Measurements from ENCODE around the gene CLCA2.

The CLCA2 gene

DNA sequence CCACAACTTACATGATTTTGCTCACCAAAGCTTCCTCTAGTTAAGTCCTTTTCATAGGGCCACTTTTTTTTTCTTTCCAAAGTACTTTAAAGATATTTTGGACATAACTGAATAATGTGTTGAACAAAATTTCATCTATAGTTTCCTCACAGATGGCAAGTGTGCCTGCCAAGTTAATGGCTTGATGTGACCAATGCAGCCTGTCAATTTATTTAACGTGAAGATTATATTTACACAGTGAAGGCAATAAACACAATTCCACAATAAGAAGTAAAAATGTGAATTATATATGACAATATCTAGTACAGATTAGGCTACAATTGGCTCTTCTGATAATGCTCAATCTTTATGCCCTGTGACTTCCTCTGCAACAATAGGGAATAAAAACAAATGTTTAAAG lies 18.0 kb downstream of the CLCA2 start:
- no peak overlapping the region for H3K4me3 ChIP-seq (ENCODE audit: low read depth, low read length)
- TF ChIP-seq, protein P1, sequence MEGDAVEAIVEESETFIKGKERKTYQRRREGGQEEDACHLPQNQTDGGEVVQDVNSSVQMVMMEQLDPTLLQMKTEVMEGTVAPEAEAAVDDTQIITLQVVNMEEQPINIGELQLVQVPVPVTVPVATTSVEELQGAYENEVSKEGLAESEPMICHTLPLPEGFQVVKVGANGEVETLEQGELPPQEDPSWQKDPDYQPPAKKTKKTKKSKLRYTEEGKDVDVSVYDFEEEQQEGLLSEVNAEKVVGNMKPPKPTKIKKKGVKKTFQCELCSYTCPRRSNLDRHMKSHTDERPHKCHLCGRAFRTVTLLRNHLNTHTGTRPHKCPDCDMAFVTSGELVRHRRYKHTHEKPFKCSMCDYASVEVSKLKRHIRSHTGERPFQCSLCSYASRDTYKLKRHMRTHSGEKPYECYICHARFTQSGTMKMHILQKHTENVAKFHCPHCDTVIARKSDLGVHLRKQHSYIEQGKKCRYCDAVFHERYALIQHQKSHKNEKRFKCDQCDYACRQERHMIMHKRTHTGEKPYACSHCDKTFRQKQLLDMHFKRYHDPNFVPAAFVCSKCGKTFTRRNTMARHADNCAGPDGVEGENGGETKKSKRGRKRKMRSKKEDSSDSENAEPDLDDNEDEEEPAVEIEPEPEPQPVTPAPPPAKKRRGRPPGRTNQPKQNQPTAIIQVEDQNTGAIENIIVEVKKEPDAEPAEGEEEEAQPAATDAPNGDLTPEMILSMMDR (IDR thresholded peaks at IDR 0.05; ENCODE audit: borderline replicate concordance, insufficient read depth, low read depth, low read length), result no peak

DNA sequence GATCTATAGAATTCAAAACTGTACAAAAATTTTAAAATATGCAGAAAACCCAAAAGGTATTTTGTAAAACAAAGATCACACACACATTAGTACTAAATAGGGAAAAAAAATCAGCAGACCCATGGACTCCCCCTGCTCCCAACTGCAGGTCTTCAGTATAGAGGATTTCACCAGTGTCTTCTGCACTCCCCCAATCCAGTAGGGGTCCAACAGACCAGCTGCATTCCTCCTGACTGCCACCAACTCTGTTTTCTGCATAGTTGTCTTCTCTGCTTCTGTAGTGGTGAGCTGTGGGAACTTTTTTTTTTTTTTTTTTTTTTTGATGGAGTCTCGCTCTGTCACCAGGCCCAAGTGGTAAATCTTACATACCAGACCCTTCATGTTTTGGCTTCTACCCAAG lies 21.9 kb downstream of the CLCA2 start:
- no peak overlapping the region for H3K4me3 ChIP-seq (ENCODE audit: low read depth, low read length)
- TF ChIP-seq, protein P1 (IDR thresholded peaks at IDR 0.05; ENCODE audit: borderline replicate concordance, insufficient read depth, low read depth, low read length), result no peak

DNA sequence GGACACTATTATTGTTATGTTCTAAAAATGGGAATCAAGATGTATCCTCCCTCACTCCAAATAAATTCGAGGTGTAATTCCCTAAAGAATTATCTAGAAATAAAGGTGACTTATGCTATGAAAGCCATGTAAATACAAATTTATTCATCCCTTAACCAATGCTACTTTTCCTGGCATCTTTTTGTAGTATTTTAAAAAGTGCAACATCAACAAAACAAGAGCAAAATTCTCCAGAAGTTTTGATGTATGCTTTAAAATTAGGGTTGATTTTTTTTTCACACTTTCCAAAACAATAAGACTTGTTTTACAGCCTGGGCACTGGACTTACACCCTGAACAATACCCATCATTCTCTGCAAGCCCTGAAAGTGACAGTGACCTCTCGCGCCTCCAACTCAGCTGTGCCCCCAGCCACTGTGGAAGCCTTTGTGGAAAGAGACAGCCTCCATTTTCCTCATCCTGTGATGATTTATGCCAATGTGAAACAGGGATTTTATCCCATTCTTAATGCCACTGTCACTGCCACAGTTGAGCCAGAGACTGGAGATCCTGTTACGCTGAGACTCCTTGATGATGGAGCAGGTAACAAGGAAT lies 23.3 kb downstream of the CLCA2 start:
- no peak overlapping the region for H3K4me3 ChIP-seq (ENCODE audit: low read depth, low read length)
- TF ChIP-seq, protein P1 (IDR thresholded peaks at IDR 0.05; ENCODE audit: borderline replicate concordance, insufficient read depth, low read depth, low read length), result no peak

DNA sequence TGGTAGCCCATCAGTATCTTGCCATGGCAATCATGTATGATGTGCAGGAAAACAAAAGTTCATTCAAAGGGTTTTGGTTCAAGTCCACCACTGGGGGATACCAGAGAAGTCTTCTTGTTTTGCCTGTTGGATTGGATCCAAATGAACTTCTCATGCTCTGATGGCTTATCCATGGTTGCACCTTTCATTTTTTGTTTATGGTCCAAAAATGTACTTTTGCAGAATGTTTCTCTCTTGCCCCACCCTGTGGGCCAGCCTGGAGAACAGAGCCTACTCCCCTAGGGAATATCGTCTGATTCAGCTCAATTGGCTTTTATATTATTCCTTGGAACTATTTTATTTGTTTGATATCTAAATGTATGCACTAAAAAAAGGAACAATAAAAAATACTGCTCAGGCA lies 24.7 kb downstream of the CLCA2 start:
- no peak overlapping the region for H3K4me3 ChIP-seq (ENCODE audit: low read depth, low read length)
- TF ChIP-seq, protein P1 (IDR thresholded peaks at IDR 0.05; ENCODE audit: borderline replicate concordance, insufficient read depth, low read depth, low read length), result no peak

DNA sequence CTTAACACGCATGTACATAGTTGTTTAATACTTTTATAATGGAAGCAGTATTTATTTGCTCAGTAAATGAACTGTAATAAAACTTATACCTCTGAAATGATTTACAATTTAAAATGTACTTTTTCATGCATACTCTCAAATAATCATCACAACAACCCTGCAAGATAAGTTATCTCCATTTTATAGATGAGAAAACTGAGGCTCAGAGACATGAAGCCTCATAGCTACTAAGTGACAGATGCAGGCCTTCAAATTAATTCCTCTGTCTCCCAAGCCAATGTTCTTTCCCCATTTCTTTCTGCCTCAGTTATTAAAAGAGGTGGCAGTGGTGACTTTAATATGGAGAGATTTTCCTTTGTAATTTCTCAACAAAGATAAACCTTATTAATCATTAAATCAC lies 25.1 kb downstream of the CLCA2 start:
- H3K4me3 ChIP-seq (ENCODE audit: low read depth, low read length), result no peak overlapping the region
- TF ChIP-seq, protein P1 (IDR thresholded peaks at IDR 0.05; ENCODE audit: borderline replicate concordance, insufficient read depth, low read depth, low read length), result no peak

DNA sequence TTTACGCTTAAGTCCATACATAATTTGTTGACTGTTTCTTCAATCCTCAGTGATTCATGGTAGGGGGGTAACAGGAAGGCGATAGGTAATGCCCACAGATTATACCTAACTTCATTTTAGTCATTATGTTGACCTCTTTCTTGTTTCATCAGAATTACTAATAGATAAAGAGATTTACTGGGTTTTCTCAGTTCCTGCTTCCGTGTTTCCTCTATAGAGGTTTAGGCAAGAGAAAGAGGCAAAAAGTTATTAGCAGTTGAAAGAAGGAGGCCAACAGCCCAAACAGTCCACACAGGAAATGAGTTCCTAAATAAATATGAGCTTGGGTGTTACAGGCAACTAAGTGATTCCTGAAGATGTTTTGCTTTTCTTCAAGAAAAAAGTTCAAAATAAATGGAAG lies 26.9 kb downstream of the CLCA2 start:
- TF ChIP-seq, protein P1 (IDR thresholded peaks at IDR 0.05; ENCODE audit: borderline replicate concordance, insufficient read depth, low read depth, low read length), result no peak
- no peak overlapping the region for H3K4me3 ChIP-seq (ENCODE audit: low read depth, low read length)

DNA sequence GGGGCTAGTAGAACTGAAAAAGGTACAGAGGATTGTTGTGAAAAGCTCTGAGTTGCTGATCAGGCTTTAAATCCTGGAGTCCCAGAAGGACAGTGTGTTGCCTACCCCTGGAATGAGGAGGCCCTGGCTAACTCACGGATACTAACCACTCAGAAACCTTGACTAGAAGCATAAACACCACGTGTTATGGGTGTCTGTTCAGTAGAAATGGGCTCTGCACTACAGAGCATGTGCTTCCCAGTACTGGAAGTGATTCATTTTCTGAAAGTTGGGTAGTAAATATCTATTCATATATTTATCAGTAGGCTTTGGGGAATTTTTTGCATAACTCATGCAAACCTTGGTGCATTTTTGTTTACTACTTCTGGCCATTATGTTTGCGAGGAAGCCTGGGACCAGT lies 29.7 kb downstream of the CLCA2 start:
- TF ChIP-seq, protein P1 (IDR thresholded peaks at IDR 0.05; ENCODE audit: borderline replicate concordance, insufficient read depth, low read depth, low read length), result no peak

More for the DNA sequence above, 29.7 kb downstream of the CLCA2 start:
- H3K4me3 ChIP-seq (ENCODE audit: low read depth, low read length), result no peak overlapping the region

Measured in GM12875 (cell line).